ENCODE measurements around the gene WWOX.

Gene WWOX

GRCh38 chr16:78515421-78515820 lies 416.0 kb downstream of the WWOX start:
- H3K4me3 ChIP-seq (ENCODE audit: low read depth, low read length), result no peak overlapping the region
- DNase-seq (ENCODE audit: low read depth), result no peak
- TF ChIP-seq CTCF (IDR thresholded peaks at IDR 0.05; ENCODE audit: low read depth, low read length) (no peak), MAX (IDR thresholded peaks at IDR 0.05; ENCODE audit: low read depth, low read length) (no peak), MYC (IDR thresholded peaks at IDR 0.05; ENCODE audit: low read depth, low read length) (no peak), POLR2A (IDR thresholded peaks at IDR 0.05; ENCODE audit: extremely low read depth, insufficient read length) (no peak)

- DNase-seq (ENCODE audit: low read depth), result no peak
- no peak for TF ChIP-seq POLR2A (IDR thresholded peaks at IDR 0.05; ENCODE audit: extremely low read depth, insufficient read length)
- no peak for TF ChIP-seq MAX (IDR thresholded peaks at IDR 0.05; ENCODE audit: low read depth, low read length)
- no peak for TF ChIP-seq MYC (IDR thresholded peaks at IDR 0.05; ENCODE audit: low read depth, low read length)
- TF ChIP-seq CTCF (IDR thresholded peaks at IDR 0.05; ENCODE audit: low read depth, low read length), result no peak
- no peak overlapping the region for H3K4me3 ChIP-seq (ENCODE audit: low read depth, low read length)
Measured at GRCh38 chr16:78516006-78516736, 416.7 kb downstream of the WWOX start.

- TF ChIP-seq POLR2A (IDR thresholded peaks at IDR 0.05; ENCODE audit: extremely low read depth, insufficient read length), result no peak
- no peak for TF ChIP-seq MAX (IDR thresholded peaks at IDR 0.05; ENCODE audit: low read depth, low read length)
- no peak for TF ChIP-seq MYC (IDR thresholded peaks at IDR 0.05; ENCODE audit: low read depth, low read length)
- TF ChIP-seq CTCF (IDR thresholded peaks at IDR 0.05; ENCODE audit: low read depth, low read length), result no peak
- DNase-seq (ENCODE audit: low read depth), result no peak
- no peak overlapping the region for H3K4me3 ChIP-seq (ENCODE audit: low read depth, low read length)
Measured at GRCh38 chr16:78519896-78520295, 420.4 kb downstream of the WWOX start.

GRCh38 chr16:78520470-78520869 lies 421.0 kb downstream of the WWOX start:
- no peak for TF ChIP-seq POLR2A (IDR thresholded peaks at IDR 0.05; ENCODE audit: extremely low read depth, insufficient read length)
- no peak for TF ChIP-seq CTCF (IDR thresholded peaks at IDR 0.05; ENCODE audit: low read depth, low read length)
- TF ChIP-seq MYC (IDR thresholded peaks at IDR 0.05; ENCODE audit: low read depth, low read length), result no peak
- TF ChIP-seq MAX (IDR thresholded peaks at IDR 0.05; ENCODE audit: low read depth, low read length), result no peak
- DNase-seq (ENCODE audit: low read depth), result no peak
- H3K4me3 ChIP-seq (ENCODE audit: low read depth, low read length), result no peak overlapping the region

- TF ChIP-seq POLR2A (IDR thresholded peaks at IDR 0.05; ENCODE audit: extremely low read depth, insufficient read length) (no peak), MAX (IDR thresholded peaks at IDR 0.05; ENCODE audit: low read depth, low read length) (no peak), MYC (IDR thresholded peaks at IDR 0.05; ENCODE audit: low read depth, low read length) (no peak), CTCF (IDR thresholded peaks at IDR 0.05; ENCODE audit: low read depth, low read length) (no peak)
Measured at GRCh38 chr16:78522327-78522726, 422.9 kb downstream of the WWOX start.

More at GRCh38 chr16:78522327-78522726, 422.9 kb downstream of the WWOX start:
- DNase-seq (ENCODE audit: low read depth), result no peak
- no peak overlapping the region for H3K4me3 ChIP-seq (ENCODE audit: low read depth, low read length)

Data from NB4 (cell line).